Heart left ventricle (tissue), 13 donors: Measurements from ENCODE around the gene STEAP1B.

Experiments
- POLR2A ChIP-seq, 2 donors: fragments of 450-650 bp; IDR thresholded peaks; one replicate each; pipeline ENCODE4 v1.6.1; 2017; ENCODE audit warnings: antibody characterized with exemption in 2 of 2, mild to moderate bottlenecking in 2 of 2, moderate library complexity in 2 of 2
- TF ChIP-seq, protein P1 (sequence below), 12 donors: fragments of 200-600 bp; sonication (generic) in 4 of 12; IDR thresholded peaks; one replicate each; pipeline versions ENCODE4 v1.5.0 to v1.8.0; 2018 to 2022; ENCODE audit warnings: antibody characterized with exemption in 12 of 12, mild to moderate bottlenecking in 5 of 12
- donor health status: ischemic (EF 13 %, LVEDD 7.1; RV severe dilation, severe dysfunction).
- donor health status: DM: no; HTN: yes; CAD: no.
- donor health status: DM: no; HTN: no; CAD: no.
- donor health status: ischemic (EF 25% LVEDD 6.9; RV normal size, moderate dysfunction).
- donor health status: ischemic (EF 25% LVEDD 5.7; RV mildly dilated, moderate dysfunction).
- donor health status: ischemic (EF 35%, LVEDD 5.7; RV mildly dilated, moderate dysfunction).
- donor health status: nonischemic (EF 11% LVEDD 7.7; RV severe dilation, severe dysfunction).
- donor health status: DM: yes; HTN: yes; CAD: no.
- donor health status: PGD.
- donor health status: ischemic (EF 29% LVEDD 5.4; RV normal size, mild dysfunction).
- donor health status: nonischemic (EF 23%, LVEDD 6.1; RV moderate dilation, normal function).

DNA sequence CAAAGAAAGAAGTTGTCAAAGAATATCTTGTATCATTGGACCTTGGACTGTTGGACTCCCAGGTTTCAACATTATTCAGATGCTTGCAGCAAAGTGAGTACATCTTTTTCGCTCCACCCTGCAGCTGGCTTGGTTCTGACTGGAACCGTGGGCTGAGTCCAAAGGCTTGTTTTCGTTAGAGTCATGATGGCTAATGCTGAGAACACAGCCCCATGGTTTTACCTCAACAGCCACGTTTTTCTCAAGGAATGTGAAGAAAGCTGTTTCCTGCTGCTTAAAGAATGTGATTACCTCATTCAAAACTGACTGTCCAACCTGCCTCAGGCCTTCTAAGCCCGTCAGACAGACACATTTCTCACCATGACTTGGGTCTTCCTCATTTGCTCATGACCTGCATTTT lies 69.5 kb downstream of the STEAP1B start:
- TF ChIP-seq, protein P1, sequence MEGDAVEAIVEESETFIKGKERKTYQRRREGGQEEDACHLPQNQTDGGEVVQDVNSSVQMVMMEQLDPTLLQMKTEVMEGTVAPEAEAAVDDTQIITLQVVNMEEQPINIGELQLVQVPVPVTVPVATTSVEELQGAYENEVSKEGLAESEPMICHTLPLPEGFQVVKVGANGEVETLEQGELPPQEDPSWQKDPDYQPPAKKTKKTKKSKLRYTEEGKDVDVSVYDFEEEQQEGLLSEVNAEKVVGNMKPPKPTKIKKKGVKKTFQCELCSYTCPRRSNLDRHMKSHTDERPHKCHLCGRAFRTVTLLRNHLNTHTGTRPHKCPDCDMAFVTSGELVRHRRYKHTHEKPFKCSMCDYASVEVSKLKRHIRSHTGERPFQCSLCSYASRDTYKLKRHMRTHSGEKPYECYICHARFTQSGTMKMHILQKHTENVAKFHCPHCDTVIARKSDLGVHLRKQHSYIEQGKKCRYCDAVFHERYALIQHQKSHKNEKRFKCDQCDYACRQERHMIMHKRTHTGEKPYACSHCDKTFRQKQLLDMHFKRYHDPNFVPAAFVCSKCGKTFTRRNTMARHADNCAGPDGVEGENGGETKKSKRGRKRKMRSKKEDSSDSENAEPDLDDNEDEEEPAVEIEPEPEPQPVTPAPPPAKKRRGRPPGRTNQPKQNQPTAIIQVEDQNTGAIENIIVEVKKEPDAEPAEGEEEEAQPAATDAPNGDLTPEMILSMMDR (IDR thresholded peaks at IDR 0.05): no peak
- TF ChIP-seq POLR2A (IDR thresholded peaks at IDR 0.05): no peak
